Measurements from ENCODE around the gene SETSIP. TPM values are rescaled to one million over a fixed set of nuclear protein-coding genes. Genes with fewer than 3 reads are reported as not detected.

Gene SETSIP
- total and polyA plus RNA-seq, 2 of the 8 experiments (the other 6 are each of a cell fraction or from before 2014, with no cell fraction given): 0.14 TPM; not detected in 1

DNA sequence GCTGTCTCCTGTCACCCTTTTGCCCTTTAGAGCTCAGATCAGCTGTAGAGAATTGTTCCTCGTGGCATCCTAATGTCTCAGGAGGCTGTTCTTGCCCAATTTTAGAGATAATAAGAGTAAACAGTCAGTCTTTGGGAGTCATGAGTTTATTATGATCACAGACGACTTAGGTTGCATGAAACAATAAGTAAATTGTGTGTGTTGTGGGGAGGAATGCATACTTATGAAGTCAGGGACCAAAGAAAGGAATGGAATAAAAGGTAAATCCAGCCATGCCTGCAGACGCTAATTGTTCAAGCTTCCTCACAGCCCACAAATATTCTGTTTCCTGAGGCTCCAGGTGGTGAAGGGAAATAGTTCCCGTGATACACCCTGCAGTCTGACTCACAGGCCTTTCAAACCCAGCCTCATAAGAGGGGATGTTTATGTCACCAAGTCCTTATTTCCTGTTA, 44.5 kb downstream of the SETSIP start:
- Histone ChIP-seq H3K18ac (ENCODE audit: extremely low read depth, low read length) (no peak overlapping the region), H2BK15ac (ENCODE audit: low read length) (no peak overlapping the region), H2AFZ (ENCODE audit: low read length) (peak overlapping the region; percentile 83), H4K8ac (ENCODE audit: extremely low read depth, insufficient read depth, low read length) (no peak overlapping the region), H2BK12ac (ENCODE audit: low read depth, low read length) (no peak overlapping the region), H3K14ac (ENCODE audit: insufficient read length) (no peak overlapping the region), H3K4ac (replicated peaks; ENCODE audit: insufficient read length, low read depth, low read length) (no peak overlapping the region), H3K36me3 (ENCODE audit: control insufficient read depth in 2 of 4, insufficient read depth in 4 of 4, low read length in 3 of 4) (no peaks in the 10 kb centered on the region), H3K9me3 (ENCODE audit: insufficient read depth in 2 of 2, low read depth in 1 of 2, low read length in 1 of 2) (peaks cover 0 to 5% of the 10 kb centered on the region in 2 experiments; a peak in 1 of 4 replicates), H3K4me2 (ENCODE audit: insufficient read depth in 1 of 2, low read depth in 2 of 2, low read length in 2 of 2) (peak overlapping the region; percentile 75 to 88), H3K23ac (ENCODE audit: insufficient read length) (no peak overlapping the region), H3K4me3 (ENCODE audit: extremely low read depth in 1 of 4, insufficient read depth in 2 of 4, low read depth in 3 of 4, low read length in 4 of 4) (peak overlapping the region; percentile 64 to 77 (median 68); a peak in 7 of 8 replicates), H2BK5ac (ENCODE audit: low read depth, low read length) (no peak overlapping the region), H3K79me1 (ENCODE audit: low read depth, low read length) (no peaks in the 10 kb centered on the region; the same call in 1 of the 2 replicates), H3K23me2 (ENCODE audit: low read depth, low read length) (peaks cover 9% of the 10 kb centered on the region; the same call in 1 of the 2 replicates), H4K20me1 (replicated peaks in 1 of 2; ENCODE audit: control insufficient read depth in 1 of 2, insufficient read depth in 2 of 2, low read length in 2 of 2) (no peaks in the 10 kb centered on the region), H2AK5ac (ENCODE audit: low read depth, low read length) (no peak overlapping the region), H3K27me3 (replicated peaks in 1 of 4; ENCODE audit: control insufficient read depth in 3 of 4, extremely low read depth in 1 of 4, insufficient read depth in 3 of 4, low read length in 3 of 4) (peaks cover 0 to 9% (median 7%) of the 10 kb centered on the region in 4 experiments; a peak in 5 of 7 replicates), H2BK20ac (ENCODE audit: low read length) (no peak overlapping the region), H4K91ac (replicated peaks; ENCODE audit: insufficient read length, low read length) (no peak overlapping the region), H3K79me2 (ENCODE audit: control insufficient read depth in 1 of 2, insufficient read depth in 2 of 2, low read length in 2 of 2) (no peaks in the 10 kb centered on the region), H3K56ac (replicated peaks; ENCODE audit: insufficient read length, low read depth, low read length) (no peak overlapping the region), H3K9ac (replicated peaks in 1 of 4; ENCODE audit: extremely low read depth in 1 of 4, low read depth in 3 of 4, low read length in 3 of 4) (no peak overlapping the region; a peak in 1 of 7 replicates), H3K27ac (ENCODE audit: low read depth, low read length) (no peak overlapping the region), H4K5ac (ENCODE audit: insufficient read length, low read depth, low read length) (no peak overlapping the region), H3K4me1 (replicated peaks in 1 of 4; ENCODE audit: control insufficient read depth in 3 of 4, insufficient read depth in 4 of 4, low read length in 3 of 4) (peaks cover 3 to 7% (median 4%) of the 10 kb centered on the region in 4 experiments), H2BK120ac (replicated peaks; ENCODE audit: low read depth, low read length) (no peak overlapping the region)
- POLR2A ChIA-PET (ENCODE audit: partially characterized antibody): interaction anchor here (0.7 to 1.3 kb wide), 2 partner anchors 11 to 759 kb away, joined by 3 to 5 read pairs; no protein-coding TSS in a partner anchor
- no peak for DNase-seq (ENCODE audit: low read depth in 1 of 2, low spot score in 2 of 2)
- FAIRE-seq: no peak
- CTCF ChIA-PET (ENCODE audit: partially characterized antibody): interaction anchor here (0.6 to 1.4 kb wide), 3 partner anchors 11 to 38 kb away, joined by 3 to 5 read pairs (median 3); no protein-coding TSS in a partner anchor
- 60% methylated on average over 4 of the region's 4 CpGs; no CpG with 5 or more reads in 1 of the 2 experiments for WGBS, 2 experiments (ENCODE audit: extremely low coverage in 1 of 2, insufficient coverage in 1 of 2, insufficient read length in 1 of 2, insufficient replicate concordance in 2 of 2, low coverage in 1 of 2, low lambda C conversion rate in 2 of 2, missing lambda C conversion rate in 1 of 2)
- TF ChIP-seq, protein P1, sequence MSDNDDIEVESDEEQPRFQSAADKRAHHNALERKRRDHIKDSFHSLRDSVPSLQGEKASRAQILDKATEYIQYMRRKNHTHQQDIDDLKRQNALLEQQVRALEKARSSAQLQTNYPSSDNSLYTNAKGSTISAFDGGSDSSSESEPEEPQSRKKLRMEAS (IDR thresholded peaks at IDR 0.05): no peak
- TF ChIP-seq GABPA (IDR thresholded peaks at IDR 0.05; ENCODE audit: borderline replicate concordance, insufficient read depth, low read length): no peak
- no peak for TF ChIP-seq CHD2 (IDR thresholded peaks at IDR 0.05; ENCODE audit: low read length)
- TF ChIP-seq, protein P2, sequence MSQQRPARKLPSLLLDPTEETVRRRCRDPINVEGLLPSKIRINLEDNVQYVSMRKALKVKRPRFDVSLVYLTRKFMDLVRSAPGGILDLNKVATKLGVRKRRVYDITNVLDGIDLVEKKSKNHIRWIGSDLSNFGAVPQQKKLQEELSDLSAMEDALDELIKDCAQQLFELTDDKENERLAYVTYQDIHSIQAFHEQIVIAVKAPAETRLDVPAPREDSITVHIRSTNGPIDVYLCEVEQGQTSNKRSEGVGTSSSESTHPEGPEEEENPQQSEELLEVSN (IDR thresholded peaks at IDR 0.05): no peak
- TF ChIP-seq CHD1 (IDR thresholded peaks at IDR 0.05; ENCODE audit: low read depth, low read length): no peak
- TF ChIP-seq, protein P3, sequence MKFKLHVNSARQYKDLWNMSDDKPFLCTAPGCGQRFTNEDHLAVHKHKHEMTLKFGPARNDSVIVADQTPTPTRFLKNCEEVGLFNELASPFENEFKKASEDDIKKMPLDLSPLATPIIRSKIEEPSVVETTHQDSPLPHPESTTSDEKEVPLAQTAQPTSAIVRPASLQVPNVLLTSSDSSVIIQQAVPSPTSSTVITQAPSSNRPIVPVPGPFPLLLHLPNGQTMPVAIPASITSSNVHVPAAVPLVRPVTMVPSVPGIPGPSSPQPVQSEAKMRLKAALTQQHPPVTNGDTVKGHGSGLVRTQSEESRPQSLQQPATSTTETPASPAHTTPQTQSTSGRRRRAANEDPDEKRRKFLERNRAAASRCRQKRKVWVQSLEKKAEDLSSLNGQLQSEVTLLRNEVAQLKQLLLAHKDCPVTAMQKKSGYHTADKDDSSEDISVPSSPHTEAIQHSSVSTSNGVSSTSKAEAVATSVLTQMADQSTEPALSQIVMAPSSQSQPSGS (IDR thresholded peaks at IDR 0.05; ENCODE audit: low read length): no peak
- TF ChIP-seq NRF1 (IDR thresholded peaks at IDR 0.05; ENCODE audit: low read depth, low read length): no peak
- TF ChIP-seq POLR2AphosphoS5 (IDR thresholded peaks at IDR 0.05; ENCODE audit: low read depth, low read length): no peak
- TF ChIP-seq SIX5 (IDR thresholded peaks at IDR 0.05; ENCODE audit: low read depth, low read length): no peak
- TF ChIP-seq RFX5 (IDR thresholded peaks at IDR 0.05; ENCODE audit: borderline replicate concordance, low read depth, low read length): no peak
- TF ChIP-seq MAFK (IDR thresholded peaks at IDR 0.05; ENCODE audit: low read depth, low read length): no peak

Data from H1 (cell line).